Activated B cell treated with CpG ODN at 0.5 μM for 24 hours (primary cell): ENCODE data around the gene SYT12. TPM values are rescaled to one million over a fixed set of nuclear protein-coding genes. Genes with fewer than 3 reads are reported as not detected.

Experiments
- ATAC-seq: fragments of 200-7000 bp; cut with Tn5 transposase; one replicate; pipeline ENCODE4 v1.10.0; 2021; ENCODE audit warnings: low read depth, mild to moderate bottlenecking, moderate library complexity
- CTCF ChIA-PET: fragments of 350-600 bp; sonication (Branson Sonifier 250); formaldehyde crosslinking; loops from one replicate; lab custom pipeline; 2021; ENCODE audit warnings: antibody characterized with exemption; lab: Charles Lee
- POLR2A ChIA-PET: fragments of 350-600 bp; sonication (Branson Sonifier 250); formaldehyde crosslinking; loops from one replicate; lab custom pipeline; 2021; ENCODE audit warnings: antibody characterized with exemption; lab: Charles Lee
- DNase-seq: peaks from one replicate; pipeline ENCODE4 v3.0.0; 2022
- H3K27ac Mint-ChIP-seq: one replicate; pipeline ENCODE4 v1.8.0; 2020; ENCODE audit warnings: mixed read lengths
- H3K27me3 Mint-ChIP-seq: one replicate; pipeline ENCODE4 v1.8.0; 2021; ENCODE audit warnings: mixed read lengths
- H3K36me3 Mint-ChIP-seq: one replicate; pipeline ENCODE4 v1.8.0; 2021; ENCODE audit warnings: low read depth, mixed read lengths
- H3K4me1 Mint-ChIP-seq: one replicate; pipeline ENCODE4 v1.8.0; 2021; ENCODE audit warnings: mixed read lengths
- H3K4me3 Mint-ChIP-seq: one replicate; pipeline ENCODE4 v1.8.0; 2020; ENCODE audit warnings: mild to moderate bottlenecking, mixed read lengths
- H3K9me3 Mint-ChIP-seq: one replicate; pipeline ENCODE4 v1.8.0; 2020; ENCODE audit warnings: mixed read lengths
- intact Hi-C: fragments of 100-400 bp; cut with micrococcal nuclease; formaldehyde crosslinking; loops from one replicate; pipeline ENCODE4 v1.15.1; 2024
- total RNA-seq: library from RNA; stranded (reverse); gene quantifications from 2 replicates; pipeline ENCODE4 v1.2.3, GENCODE V29; 2022
- TF ChIP-seq, protein P1 (sequence below): fragments of 200-600 bp; IDR thresholded peaks from one replicate; pipeline ENCODE4 v1.8.0; 2022; ENCODE audit warnings: antibody characterized with exemption, mild to moderate bottlenecking

The SYT12 gene
- total RNA-seq, 1 donor from 2014 or later: not detected

DNA sequence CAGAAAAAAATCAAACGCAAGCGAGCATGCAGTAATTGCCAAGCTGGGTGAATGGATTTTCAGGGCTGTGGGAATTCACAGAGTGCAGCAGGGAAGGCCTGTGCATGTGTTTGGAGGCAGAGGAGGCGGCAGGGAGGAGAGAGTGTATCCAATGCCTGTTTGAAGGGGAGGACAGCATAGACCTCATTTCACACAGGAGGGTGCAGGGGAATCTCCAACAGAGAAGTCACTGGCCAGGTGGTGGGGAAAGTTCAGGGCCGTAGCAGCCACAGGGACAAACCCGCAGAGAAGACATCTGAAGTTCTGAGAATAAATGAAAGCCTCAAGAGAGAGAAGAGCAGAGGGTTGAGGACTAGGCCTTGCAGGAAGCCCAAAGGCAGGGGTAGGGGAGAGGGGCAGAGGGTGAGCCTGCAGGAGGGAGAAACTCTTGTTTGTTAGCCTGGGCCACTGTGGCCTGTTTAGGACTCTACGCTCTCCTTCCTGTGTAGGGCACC lies 76.9 kb downstream of the SYT12 start:
- POLR2A ChIA-PET: interaction anchor here (0.6 kb wide), 1 partner anchor 136 kb away, joined by 7 read pairs; no protein-coding TSS in a partner anchor

More for the DNA sequence above, 76.9 kb downstream of the SYT12 start:
- Mint-ChIP-seq H3K9me3 (no peaks in the 10 kb centered on the region), H3K4me3 (no peak overlapping the region), H3K27me3 (no peaks in the 10 kb centered on the region), H3K27ac (peak overlapping the region; percentile 65), H3K4me1 (peaks cover 13% of the 10 kb centered on the region), H3K36me3 (no peaks in the 10 kb centered on the region)
- CTCF ChIA-PET: no interaction called here
- intact Hi-C loops: loop anchor here (5.0 kb wide), 1 partner anchor 67 kb away; no protein-coding TSS in a partner anchor
- ATAC-seq (peak; percentile 68), DNase-seq (no peak)
- TF ChIP-seq, protein P1, sequence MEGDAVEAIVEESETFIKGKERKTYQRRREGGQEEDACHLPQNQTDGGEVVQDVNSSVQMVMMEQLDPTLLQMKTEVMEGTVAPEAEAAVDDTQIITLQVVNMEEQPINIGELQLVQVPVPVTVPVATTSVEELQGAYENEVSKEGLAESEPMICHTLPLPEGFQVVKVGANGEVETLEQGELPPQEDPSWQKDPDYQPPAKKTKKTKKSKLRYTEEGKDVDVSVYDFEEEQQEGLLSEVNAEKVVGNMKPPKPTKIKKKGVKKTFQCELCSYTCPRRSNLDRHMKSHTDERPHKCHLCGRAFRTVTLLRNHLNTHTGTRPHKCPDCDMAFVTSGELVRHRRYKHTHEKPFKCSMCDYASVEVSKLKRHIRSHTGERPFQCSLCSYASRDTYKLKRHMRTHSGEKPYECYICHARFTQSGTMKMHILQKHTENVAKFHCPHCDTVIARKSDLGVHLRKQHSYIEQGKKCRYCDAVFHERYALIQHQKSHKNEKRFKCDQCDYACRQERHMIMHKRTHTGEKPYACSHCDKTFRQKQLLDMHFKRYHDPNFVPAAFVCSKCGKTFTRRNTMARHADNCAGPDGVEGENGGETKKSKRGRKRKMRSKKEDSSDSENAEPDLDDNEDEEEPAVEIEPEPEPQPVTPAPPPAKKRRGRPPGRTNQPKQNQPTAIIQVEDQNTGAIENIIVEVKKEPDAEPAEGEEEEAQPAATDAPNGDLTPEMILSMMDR: no peak

Other genes starting within 250 kb of the SYT12 start
- 20.1 and 21.4 TPM in 2 replicates for gene RCE1, start 179.7 kb upstream of the SYT12 start, total RNA-seq
- gene LRFN4, start 166.1 kb upstream of the SYT12 start, total RNA-seq: 3.4 and 3.8 TPM in 2 replicates
- 4.3 and 5.0 TPM in 2 replicates for gene PC, start 64.8 kb upstream of the SYT12 start, total RNA-seq
- gene C11orf86, start 47.8 kb upstream of the SYT12 start, total RNA-seq: not detected in 2 replicates
- gene RHOD, start 33.7 kb downstream of the SYT12 start, total RNA-seq: 0.32 TPM in 1 of 2 replicates, not detected in the other
- 141 and 160 TPM in 2 replicates for gene KDM2A, start 96.1 kb downstream of the SYT12 start, total RNA-seq
- gene GRK2, start 243.3 kb downstream of the SYT12 start, total RNA-seq: 159 and 175 TPM in 2 replicates